Right hindlimb (tissue), 1 donor: ENCODE results near the gene HSD11B2.

Experiments
- DNase-seq: peaks from one replicate; pipeline ENCODE4 v3.0.0-alpha.2; 2018

The HSD11B2 gene

GRCh38 chr16:67396159-67397035, 34.5 kb upstream of the HSD11B2 start:
- DNase-seq, result peak; percentile 94

GRCh38 chr16:67397036-67397801, 33.7 kb upstream of the HSD11B2 start:
- peak; percentile 65 for DNase-seq

- DNase-seq, result no peak
Measured at GRCh38 chr16:67397812-67398545, 32.9 kb upstream of the HSD11B2 start.

DNA sequence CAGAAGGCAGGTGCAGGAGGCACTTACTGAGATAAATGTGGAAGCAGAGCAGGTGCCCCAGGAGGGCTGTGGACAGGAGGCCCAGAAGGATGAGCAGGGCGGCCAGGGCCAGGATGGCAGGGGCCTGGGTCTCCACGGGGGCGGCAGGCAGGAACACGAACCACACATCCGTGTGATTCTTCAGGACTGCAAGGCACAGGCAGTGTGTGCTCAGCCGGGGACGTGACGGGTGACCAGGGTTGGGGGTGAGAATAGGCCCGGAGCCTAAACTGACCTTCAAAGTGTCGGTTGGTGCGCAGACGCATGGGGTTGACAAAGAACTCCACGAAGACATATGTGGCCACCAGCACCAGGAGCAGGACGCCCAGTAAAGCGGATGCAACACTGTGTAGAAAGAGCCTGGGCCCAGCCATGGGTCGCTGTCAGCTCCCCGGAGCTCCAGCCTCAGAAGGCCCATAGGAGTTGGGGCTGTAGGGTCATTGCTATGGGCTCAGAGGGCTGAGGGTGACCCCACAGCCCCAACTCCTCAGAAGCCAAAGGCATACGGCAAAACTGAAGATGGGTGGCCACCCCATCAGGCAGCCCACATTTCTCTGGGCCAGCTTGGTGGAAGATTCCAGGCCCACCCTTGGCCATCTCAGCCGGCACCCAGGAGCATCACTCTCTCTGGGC, 32.2 kb upstream of the HSD11B2 start:
- DNase-seq, result no peak

GRCh38 chr16:67399218-67399733, 31.6 kb upstream of the HSD11B2 start:
- peak; percentile 65 for DNase-seq

DNA sequence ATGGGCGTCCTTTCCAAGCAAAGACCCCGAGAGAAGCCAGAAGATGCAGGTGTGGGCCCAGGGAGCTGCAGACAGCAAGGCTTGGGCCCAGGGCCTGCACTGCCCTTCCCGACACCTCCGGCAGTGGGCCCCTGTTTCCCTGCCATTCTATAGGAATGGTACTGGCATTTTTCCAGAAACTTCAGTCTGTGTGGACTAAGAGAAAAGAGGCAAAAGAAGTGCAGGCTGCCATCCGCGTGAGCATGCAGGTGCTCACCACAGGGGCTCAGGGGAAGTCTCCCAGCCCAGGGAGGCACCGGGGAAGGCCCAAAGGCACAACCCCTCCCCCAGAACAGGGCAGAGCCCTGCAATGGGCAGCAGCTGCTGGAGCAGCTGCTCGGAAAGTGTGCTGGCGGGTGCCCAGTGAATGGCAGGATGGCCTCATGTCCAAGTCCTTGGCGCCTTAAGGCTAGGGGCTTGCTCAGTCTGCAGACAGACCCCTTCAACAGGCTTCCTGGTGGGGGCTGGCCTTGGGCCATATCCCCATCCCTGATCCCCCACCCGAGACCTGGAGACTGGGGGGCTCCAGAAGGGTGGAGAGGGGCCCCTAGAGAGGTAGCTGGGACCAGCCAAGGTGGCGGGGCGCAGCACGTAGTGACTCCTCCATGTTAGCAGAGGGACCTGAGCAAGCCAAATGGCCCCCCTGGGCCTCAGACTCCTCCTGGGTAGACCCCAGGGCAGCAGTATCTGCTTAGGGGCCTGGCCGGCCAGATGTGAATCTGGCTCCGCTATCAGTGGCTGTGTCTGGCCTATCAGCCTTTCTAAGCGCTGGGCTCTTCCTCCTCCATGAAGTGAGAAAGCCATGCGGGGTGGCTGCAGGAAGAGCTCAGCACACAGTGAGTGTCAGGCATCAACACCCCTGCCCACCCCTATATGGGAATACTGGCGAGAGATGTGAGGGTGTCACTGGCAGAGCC, 30.9 kb upstream of the HSD11B2 start:
- DNase-seq, result peak; percentile 84

DNA sequence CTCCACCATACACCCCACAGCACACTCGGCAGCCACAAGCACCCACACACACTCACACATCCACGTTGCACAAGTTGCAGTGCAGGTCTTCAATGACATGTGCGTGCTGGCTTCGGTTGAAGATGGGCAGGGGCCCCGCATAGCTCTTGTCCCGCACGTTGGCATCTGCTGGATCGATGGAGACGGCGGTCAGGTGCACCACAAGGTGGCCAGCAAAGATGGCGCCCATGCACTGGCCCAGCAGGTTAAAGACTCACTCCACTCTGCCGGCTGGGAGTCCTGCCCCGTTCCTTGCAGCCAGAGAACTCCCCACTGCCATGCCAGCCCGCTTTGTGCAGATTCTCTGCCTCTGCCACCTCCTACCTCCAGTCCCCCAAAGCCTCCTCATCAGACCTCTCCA, 30.0 kb upstream of the HSD11B2 start:
- DNase-seq, result no peak

GRCh38 chr16:67403976-67404555, 26.9 kb upstream of the HSD11B2 start:
- DNase-seq, result no peak

- DNase-seq, result no peak
Measured at GRCh38 chr16:67404740-67405226, 26.1 kb upstream of the HSD11B2 start.

DNA sequence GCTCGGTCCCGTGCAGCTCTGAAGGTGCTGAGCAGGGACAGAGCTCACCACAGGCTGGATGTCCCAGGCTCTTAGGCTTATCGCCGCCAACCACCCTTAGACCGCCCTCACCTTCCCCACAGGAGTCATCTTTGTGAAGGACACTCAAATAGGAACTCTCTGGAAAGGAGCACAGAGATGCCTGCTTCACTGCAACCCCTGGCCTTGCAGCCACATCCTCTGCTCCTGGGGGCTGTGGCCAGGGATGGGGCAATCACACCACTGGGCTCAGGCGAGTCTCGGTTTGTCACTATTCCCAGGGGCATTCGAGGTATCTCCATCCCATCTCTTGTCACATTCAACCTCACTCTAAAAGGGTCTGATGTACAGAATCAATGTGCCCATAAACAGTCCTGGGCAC, 25.6 kb upstream of the HSD11B2 start:
- no peak for DNase-seq

GRCh38 chr16:67406111-67406971, 24.6 kb upstream of the HSD11B2 start:
- DNase-seq, result peak; percentile 84

DNA sequence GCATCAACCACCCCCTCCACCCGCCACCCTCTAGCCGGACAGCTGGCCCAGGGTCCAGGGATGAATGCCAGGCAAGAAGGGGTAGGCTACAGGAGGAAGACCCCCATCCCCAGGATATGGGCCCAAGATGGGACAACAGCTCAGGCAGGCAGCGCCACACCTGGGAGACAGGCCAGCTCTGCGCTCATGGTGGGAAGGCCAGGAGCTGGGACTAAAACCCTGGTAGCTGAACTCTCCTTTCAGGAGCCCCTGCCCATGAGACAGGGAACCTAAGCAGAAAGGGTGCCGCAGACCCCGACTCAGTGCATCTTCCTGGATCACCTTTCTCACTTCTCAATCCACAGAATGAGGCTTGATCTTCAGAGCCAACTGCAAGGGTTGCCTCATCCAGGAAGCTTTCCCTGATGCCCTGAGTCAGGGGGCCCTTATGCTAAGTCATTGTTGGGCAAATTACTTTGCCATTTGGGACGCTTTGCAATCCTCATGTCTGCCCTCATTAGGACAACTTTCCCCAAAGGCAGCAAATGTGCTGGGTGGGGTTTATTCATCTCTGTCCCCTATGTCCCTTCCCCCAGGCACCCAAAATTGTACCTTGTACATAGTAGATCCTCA, 23.6 kb upstream of the HSD11B2 start:
- DNase-seq, result no peak

- no peak for DNase-seq
Measured at GRCh38 chr16:67407788-67408452, 23.0 kb upstream of the HSD11B2 start.

GRCh38 chr16:67409631-67410030, 21.3 kb upstream of the HSD11B2 start:
- no peak for DNase-seq

- DNase-seq, result no peak
Measured at GRCh38 chr16:67411339-67411738, 19.6 kb upstream of the HSD11B2 start.

- DNase-seq, result no peak
Measured at GRCh38 chr16:67412294-67412693, 18.6 kb upstream of the HSD11B2 start.

- DNase-seq, result no peak
Measured at GRCh38 chr16:67413978-67414911, 16.7 kb upstream of the HSD11B2 start.
